GM18511 (cell line): ENCODE data around the gene SP5.
"Not testable (repeated sequence)": the region's sequence is repeated elsewhere in the genome, so short reads cannot be mapped to it uniquely, and the experiment has no call there.

Experiments used
- ATAC-seq: cut with Tn5 transposase; IDR thresholded peaks from one replicate; pipeline ENCODE4 v1.9.1; 2021; ENCODE audit warnings: mild to moderate bottlenecking, moderate library complexity; ENCODE audit not compliant: unreplicated experiment

SP5 gene

GRCh38 chr2:170737406-170737805, 22.3 kb downstream of the SP5 start:
- ATAC-seq, result no peak

DNA sequence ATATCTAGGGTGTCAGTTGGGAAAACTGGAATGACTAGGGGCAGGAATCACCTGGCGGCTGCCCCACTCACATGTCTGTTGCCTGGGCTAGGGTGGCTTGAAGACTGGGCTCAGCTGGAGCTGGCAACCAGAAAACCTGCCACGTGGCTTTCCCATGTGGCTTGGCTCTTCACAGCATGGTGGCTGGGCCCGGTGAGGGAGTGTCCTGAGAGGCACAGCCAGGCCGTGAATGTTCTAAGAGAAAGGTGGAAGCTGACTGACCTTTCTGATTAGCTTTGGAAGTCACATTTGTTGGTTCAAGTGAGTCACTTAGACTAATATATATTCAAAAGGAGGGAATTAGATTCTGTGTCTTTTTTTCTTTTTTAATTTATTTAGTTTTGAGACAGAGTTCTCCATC, 22.7 kb downstream of the SP5 start:
- no peak for ATAC-seq

GRCh38 chr2:170739048-170739447, 23.9 kb downstream of the SP5 start:
- no peak for ATAC-seq

DNA sequence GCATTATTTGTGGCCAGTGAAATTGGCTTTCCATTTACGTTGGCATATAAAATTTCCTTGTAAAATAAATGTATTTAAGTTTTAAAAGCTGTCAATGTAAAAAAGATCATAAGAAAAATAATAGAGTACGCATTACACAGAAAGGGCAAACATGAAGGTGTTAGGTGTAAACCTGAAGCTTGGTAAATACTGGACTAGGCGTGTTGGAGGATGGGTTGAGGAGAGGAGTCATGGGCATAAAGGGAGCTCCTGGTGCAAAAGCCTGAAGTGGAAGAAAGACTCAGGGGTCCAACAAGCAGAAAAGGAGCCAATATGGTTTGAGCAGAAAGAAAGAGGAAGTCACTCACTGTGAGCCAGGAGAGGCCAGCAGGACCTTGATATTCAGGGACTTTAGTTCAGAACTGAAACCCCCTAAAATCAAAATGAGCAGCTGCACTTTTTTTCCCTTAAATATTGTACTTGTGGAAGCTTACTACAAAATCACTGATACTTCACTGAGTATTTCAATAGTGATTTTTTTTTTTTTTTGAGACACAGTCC, 24.4 kb downstream of the SP5 start:
- ATAC-seq, result no peak

DNA sequence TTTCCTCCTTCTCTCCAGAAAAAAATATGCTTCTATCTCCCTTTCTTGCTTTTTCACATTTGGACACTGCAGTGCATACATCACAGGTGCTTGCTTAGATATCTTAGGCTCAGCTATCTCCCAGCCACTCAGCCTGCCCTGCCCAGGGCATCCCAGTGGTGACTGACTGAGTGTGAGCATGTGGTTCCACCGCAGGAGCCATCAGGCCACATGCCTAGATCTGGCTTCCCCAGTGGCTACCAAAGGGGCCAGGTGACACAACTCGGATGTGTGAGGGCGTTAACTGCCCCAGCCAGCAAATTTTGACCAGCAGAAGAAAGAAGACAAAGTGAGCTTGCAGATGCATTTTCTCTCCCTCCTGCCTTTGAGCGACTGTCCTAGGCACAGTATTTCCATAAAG, 25.5 kb downstream of the SP5 start:
- no peak for ATAC-seq

GRCh38 chr2:170742000-170742399, 26.9 kb downstream of the SP5 start:
- no peak for ATAC-seq

DNA sequence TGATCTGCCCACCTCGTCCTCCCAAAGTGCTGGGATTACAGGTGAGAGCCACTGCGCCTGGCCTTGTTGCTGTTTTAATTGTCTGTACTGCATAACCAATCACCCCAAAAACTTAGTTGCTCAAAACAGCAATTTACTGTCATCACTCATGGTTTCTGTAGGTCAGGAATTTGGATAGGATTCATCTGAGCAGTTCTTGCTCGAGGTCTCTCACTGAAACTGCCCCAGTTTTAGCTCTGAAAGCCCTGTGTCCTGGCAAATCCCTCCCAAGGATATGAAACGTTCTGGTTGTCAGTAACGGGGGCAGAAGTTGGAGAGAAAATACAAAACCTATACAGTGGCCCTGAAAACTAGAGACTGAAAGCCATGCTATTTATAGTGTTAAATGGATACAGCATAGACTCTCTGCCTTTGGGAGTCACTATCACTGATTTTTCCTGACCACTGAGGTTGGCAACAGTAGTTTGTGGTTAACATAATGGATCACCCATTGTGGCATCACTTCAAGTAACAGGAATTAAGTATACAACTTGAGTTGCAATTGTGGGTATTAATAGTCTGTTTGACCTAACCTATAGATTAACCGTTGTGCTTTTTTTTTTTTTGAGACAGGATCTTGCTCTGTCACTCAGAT, 27.9 kb downstream of the SP5 start:
- ATAC-seq, result no peak

DNA sequence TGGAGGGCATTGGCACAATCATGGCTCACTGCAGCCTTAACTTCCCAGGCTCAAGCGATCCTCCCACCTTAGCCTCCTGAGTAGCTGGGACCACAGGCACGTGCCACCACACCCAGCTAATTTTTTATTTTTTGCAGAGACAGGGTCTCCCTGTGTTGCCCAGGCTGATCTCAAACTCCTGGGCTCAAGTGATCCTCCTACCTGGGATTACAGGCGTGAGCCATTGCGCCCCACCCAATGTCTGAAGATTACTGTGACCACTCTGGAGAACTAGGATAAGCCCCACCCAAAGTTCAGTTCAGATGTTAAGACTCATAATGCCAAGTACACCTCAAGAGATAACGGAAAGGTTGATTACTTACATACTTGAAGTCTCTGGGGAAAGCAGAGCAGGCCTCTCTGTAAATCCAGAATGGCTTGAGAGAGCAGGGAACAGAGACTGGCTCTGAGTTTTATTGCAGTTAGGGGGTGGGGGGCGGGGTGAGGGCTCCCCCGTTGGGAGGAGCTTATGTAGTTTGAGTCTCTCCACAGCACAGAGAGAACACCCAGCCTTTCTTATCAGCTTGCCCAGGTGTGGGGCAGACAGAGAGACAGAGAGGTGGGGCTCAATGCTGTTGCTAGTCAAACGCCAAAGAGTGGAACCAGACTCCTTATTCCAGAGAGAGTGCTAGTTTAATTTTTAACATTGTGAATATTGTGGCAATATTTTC, 28.5 kb downstream of the SP5 start:
- ATAC-seq, result no peak

- no peak for ATAC-seq
These were observed 29.3 kb downstream of the SP5 start for GRCh38 chr2:170744248-170745002.

DNA sequence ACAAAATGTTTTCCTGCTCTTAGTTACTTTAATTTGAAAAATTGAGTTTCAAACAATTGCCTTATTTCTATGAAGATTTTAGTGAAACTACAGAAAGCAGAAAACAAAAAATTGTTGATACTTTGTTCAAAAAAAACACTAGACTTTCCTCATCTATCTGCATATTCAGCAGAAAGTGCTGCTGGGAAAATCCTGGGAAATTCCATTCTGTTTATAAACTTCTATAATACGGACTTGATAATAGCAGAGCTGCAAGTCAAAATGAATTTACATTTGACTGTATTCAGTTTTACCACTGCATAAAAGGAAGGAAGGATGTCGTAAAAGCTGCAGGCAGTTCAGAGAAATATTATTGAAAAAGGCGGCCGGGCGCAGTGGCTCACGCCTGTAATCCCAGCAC, 30.2 kb downstream of the SP5 start:
- no peak for ATAC-seq

DNA sequence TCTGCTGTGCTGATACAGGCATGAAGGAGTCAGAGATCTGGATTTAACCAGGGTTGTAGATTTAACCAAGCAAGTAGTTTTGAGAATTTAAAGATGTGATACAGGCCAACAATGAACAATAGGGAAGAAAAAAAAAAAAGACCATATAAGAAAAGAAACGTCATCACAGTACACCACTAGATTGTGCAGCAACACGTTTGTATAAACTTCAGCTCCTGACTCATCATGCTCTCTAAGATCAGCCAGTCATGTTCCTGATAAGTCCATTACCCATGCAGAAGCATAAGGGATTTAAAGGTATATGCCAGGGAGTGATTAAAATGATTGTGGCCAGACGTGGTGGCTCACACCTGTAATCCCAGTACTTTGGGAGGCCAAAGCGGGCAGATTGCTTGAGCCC, 32.8 kb downstream of the SP5 start:
- no peak for ATAC-seq

- not testable (repeated sequence) for ATAC-seq
These were observed 36.4 kb downstream of the SP5 start for GRCh38 chr2:170751555-170751954.

DNA sequence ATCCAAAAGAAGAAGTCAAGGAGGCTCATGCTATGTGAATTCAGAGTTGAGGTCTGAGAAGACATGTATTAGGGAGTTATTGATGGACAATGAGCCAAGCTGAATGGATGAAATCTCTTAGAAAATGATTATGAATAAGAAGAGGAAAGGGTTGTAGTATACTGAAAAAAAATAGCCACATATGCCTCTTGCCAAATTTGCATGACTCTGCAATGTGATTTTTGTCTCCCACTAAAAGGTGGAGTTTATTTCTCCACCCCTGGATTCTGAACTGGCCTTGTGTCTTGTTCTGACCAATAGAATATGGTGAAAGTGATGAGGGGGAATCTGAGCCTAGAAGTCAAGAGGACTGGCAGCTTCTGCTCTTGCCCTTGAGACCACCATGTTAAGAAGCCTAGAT, 46.4 kb downstream of the SP5 start:
- no peak for ATAC-seq

- ATAC-seq, result no peak
These were observed 47.6 kb downstream of the SP5 start for GRCh38 chr2:170762760-170763159.

DNA sequence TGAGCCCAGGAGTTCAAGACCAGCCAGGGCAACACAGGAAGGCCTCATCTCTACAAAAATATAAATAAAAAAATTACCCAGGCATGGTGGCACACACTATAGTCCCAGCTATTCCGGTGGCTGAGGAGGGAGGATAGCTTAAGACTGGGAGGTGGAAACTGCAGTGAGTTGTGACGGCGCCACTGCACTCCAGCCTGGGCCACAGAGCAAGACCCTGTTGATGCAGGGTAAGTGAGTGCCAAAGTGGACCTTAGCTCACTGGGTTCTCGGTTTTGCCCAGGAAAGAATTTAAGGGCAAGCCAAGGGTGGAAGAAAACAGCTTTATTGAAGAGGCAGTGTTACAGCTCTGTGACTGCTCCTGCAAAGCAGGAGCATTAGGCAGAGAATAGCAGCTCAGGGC, 48.1 kb downstream of the SP5 start:
- ATAC-seq, result no peak

GRCh38 chr2:170764880-170765261, 49.7 kb downstream of the SP5 start:
- no peak for ATAC-seq

- ATAC-seq, result no peak
These were observed 51.6 kb downstream of the SP5 start for GRCh38 chr2:170766693-170767092.
